Keratinocyte (primary cell): ENCODE measurements around the gene OR10A7. TPM values are rescaled to one million over a fixed set of nuclear protein-coding genes. Genes with fewer than 3 reads are reported as not detected.

ENCODE experiments used
- DNase-seq: peaks from one replicate; pipeline ENCODE4 v3.0.0-alpha.2; 2011; ENCODE audit warnings: low read depth, missing footprints, low spot score
- FAIRE-seq: peaks from 2 replicates; lab custom pipeline; 2011; peaks lifted over from hg19 to GRCh38; lab: Jason Lieb, UNC
- H2AFZ ChIP-seq: 2 replicates; pipeline ENCODE4 v1.6.0; 2012; ENCODE audit warnings: low read length, control low read depth, inconsistent platforms; ENCODE audit not compliant: control insufficient read depth
- H3K27ac ChIP-seq: 2 replicates; pipeline ENCODE4 v1.5.1; 2011; ENCODE audit warnings: low read length; ENCODE audit not compliant: control insufficient read depth, insufficient read depth
- H3K27me3 ChIP-seq: 3 replicates; pipeline ENCODE4 v1.6.0; 2011; ENCODE audit warnings: low read length; ENCODE audit not compliant: control insufficient read depth, insufficient read depth; ENCODE audit errors: extremely low read depth
- H3K36me3 ChIP-seq, 2 experiments: 2 replicates in 1 of 2; 3 replicates in 1 of 2; pipeline ENCODE4 v1.5.1; 2011; ENCODE audit warnings: low read length in 2 of 2, mild to moderate bottlenecking in 1 of 2; ENCODE audit not compliant: control insufficient read depth in 2 of 2, insufficient read depth in 2 of 2; ENCODE audit errors: extremely low read depth in 1 of 2
- H3K4me1 ChIP-seq: 3 replicates; pipeline ENCODE4 v1.5.1; 2011; ENCODE audit warnings: low read length; ENCODE audit not compliant: control insufficient read depth, insufficient read depth; ENCODE audit errors: extremely low read depth
- H3K4me2 ChIP-seq: 3 replicates; pipeline ENCODE4 v1.6.0; 2011; ENCODE audit warnings: low read depth, low read length; ENCODE audit not compliant: control insufficient read depth, insufficient read depth; ENCODE audit errors: extremely low read depth
- H3K4me3 ChIP-seq, 3 experiments: fragments of 200-600 bp in 1 of 3; sonication (generic) in 1 of 3; 2 replicates in 2 of 3; 3 replicates in 1 of 3; pipeline ENCODE4 v1.5.1; 2011 to 2016; ENCODE audit warnings: low read length in 3 of 3, mild to moderate bottlenecking in 3 of 3, control low read depth in 2 of 3, inconsistent platforms in 1 of 3, low read depth in 1 of 3, mixed read lengths in 1 of 3, mixed run types in 1 of 3, moderate library complexity in 1 of 3; ENCODE audit not compliant: control insufficient read depth in 2 of 3, insufficient read depth in 2 of 3; ENCODE audit errors: extremely low read depth in 1 of 3
- H3K79me2 ChIP-seq: 2 replicates; pipeline ENCODE4 v1.6.0; 2012; ENCODE audit warnings: low read length; ENCODE audit not compliant: control insufficient read depth, insufficient read depth
- H3K9ac ChIP-seq: 3 replicates; pipeline ENCODE4 v1.6.0; 2011; ENCODE audit warnings: low read length; ENCODE audit not compliant: control insufficient read depth, insufficient read depth; ENCODE audit errors: extremely low read depth
- H3K9me1 ChIP-seq: 3 replicates; pipeline ENCODE4 v1.6.0; 2011; ENCODE audit warnings: low read length; ENCODE audit not compliant: control insufficient read depth, insufficient read depth; ENCODE audit errors: extremely low read depth
- H3K9me3 ChIP-seq: 2 replicates; pipeline ENCODE4 v1.5.1; 2012; ENCODE audit warnings: low read depth, low read length; ENCODE audit not compliant: control insufficient read depth
- H4K20me1 ChIP-seq: 3 replicates; pipeline ENCODE4 v1.6.0; 2011; ENCODE audit warnings: low read length; ENCODE audit not compliant: control insufficient read depth, insufficient read depth; ENCODE audit errors: extremely low read depth
- EZH2 ChIP-seq: IDR thresholded peaks from one replicate; pipeline ENCODE4 v1.6.1; 2012; ENCODE audit warnings: inconsistent platforms, mild to moderate bottlenecking, low read length, moderate library complexity
- dilution Hi-C: fragments of 300-500 bp; cut with MboI; formaldehyde crosslinking; loops from one replicate; pipeline ENCODE4 v1.7.0; 2020; ENCODE audit warnings: low sequenced_read_pairs; ENCODE audit not compliant: extremely low pct_ligation_motif_present
- polyA plus RNA-seq, 5 experiments: library from polyadenylated mRNA; depleted of rRNA in 3 of 5; stranded (reverse) in 3 of 5; stranded (forward) in 1 of 5; unstranded in 1 of 5; fragments of >200 nt; gene quantifications; 1 replicate in 1 of 5; 2 replicates in 3 of 5; 3 replicates in 1 of 5; pipeline versions ENCODE4 v1.2.1 to v1.2.3, GENCODE V29; 2011 to 2012; ENCODE audit warnings: missing spikeins in 2 of 5, low read depth in 1 of 5, low replicate concordance in 1 of 5
- TF ChIP-seq, protein P1 (sequence below), 3 experiments: IDR thresholded peaks in 1 of 3; conservative IDR thresholded peaks in 1 of 3; optimal IDR thresholded peaks in 1 of 3; 2 replicates in 2 of 3; 3 replicates in 1 of 3; pipeline versions ENCODE3 to v1.5.1; 2011; ENCODE audit warnings: low read length in 3 of 3, mild to moderate bottlenecking in 3 of 3, moderate library complexity in 2 of 3, control low read depth in 1 of 3, inconsistent platforms in 1 of 3; ENCODE audit not compliant: insufficient read depth in 2 of 3; ENCODE audit errors: extremely low read depth in 1 of 3

OR10A7 gene
- polyA plus RNA-seq, 1 donor (not counting 4 experiments of a cell fraction or from before 2014, with no cell fraction given), result not detected

- Histone ChIP-seq H3K9me3 (no peaks in the 10 kb centered on the region), H3K4me3 (no peak overlapping the region), H2AFZ (no peak overlapping the region), H3K36me3 (no peaks in the 10 kb centered on the region), H3K4me1 (no peaks in the 10 kb centered on the region), H3K9ac (no peak overlapping the region), H3K27ac (no peak overlapping the region), H3K4me2 (no peak overlapping the region), H3K9me1 (no peaks in the 10 kb centered on the region), H3K79me2 (no peaks in the 10 kb centered on the region), H4K20me1 (no peaks in the 10 kb centered on the region), H3K27me3 (no peaks in the 10 kb centered on the region)
- no peak for TF ChIP-seq EZH2
- TF ChIP-seq, protein P1, sequence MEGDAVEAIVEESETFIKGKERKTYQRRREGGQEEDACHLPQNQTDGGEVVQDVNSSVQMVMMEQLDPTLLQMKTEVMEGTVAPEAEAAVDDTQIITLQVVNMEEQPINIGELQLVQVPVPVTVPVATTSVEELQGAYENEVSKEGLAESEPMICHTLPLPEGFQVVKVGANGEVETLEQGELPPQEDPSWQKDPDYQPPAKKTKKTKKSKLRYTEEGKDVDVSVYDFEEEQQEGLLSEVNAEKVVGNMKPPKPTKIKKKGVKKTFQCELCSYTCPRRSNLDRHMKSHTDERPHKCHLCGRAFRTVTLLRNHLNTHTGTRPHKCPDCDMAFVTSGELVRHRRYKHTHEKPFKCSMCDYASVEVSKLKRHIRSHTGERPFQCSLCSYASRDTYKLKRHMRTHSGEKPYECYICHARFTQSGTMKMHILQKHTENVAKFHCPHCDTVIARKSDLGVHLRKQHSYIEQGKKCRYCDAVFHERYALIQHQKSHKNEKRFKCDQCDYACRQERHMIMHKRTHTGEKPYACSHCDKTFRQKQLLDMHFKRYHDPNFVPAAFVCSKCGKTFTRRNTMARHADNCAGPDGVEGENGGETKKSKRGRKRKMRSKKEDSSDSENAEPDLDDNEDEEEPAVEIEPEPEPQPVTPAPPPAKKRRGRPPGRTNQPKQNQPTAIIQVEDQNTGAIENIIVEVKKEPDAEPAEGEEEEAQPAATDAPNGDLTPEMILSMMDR (optimal IDR thresholded peaks at IDR 0.05 in 1 of 3, IDR thresholded peaks at IDR 0.05 in 1 of 3, conservative IDR thresholded peaks at IDR 0.05 in 1 of 3; ENCODE audit: extremely low read depth in 1 of 3, insufficient read depth in 2 of 3, low read length in 3 of 3), result no peak
- FAIRE-seq, result no peak
- DNase-seq, result no peak
- dilution Hi-C loops, result no loop called here
Observed at GRCh38 chr12:55253281-55253680, 32.5 kb downstream of the OR10A7 start.

DNA sequence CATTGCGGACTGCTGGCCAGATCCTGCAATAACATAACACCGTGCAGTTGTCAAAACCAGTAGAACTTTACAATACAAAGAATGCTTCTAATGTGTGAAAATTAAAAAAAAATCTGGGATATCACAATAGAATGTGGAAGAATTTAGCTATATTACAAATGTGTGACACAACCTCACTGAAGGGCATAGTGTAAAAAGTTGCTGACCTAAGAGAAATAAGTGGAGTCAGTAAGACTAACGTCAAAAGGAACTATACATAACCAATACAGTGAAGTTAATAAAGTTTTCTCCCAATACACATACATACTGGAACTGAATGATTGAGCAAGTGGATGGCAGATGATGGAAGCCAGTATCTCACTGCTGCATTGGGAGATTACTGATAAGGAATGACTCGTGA is 36.0 kb downstream of the OR10A7 start:
- no peaks in the 10 kb centered on the region for H3K27me3 ChIP-seq
- no peaks in the 10 kb centered on the region for H4K20me1 ChIP-seq
- H3K4me3 ChIP-seq, result no peak overlapping the region
- no peaks in the 10 kb centered on the region for H3K9me1 ChIP-seq
- no peaks in the 10 kb centered on the region for H3K4me1 ChIP-seq
- H2AFZ ChIP-seq, result no peak overlapping the region
- H3K4me2 ChIP-seq, result no peak overlapping the region
- H3K36me3 ChIP-seq, result no peaks in the 10 kb centered on the region
- no peak overlapping the region for H3K9ac ChIP-seq
- H3K27ac ChIP-seq, result no peak overlapping the region
- FAIRE-seq (no peak), DNase-seq (no peak)
- H3K9me3 ChIP-seq, result no peaks in the 10 kb centered on the region
- dilution Hi-C loops, result no loop called here
- TF ChIP-seq, protein P1 (optimal IDR thresholded peaks at IDR 0.05 in 1 of 3, IDR thresholded peaks at IDR 0.05 in 1 of 3, conservative IDR thresholded peaks at IDR 0.05 in 1 of 3; ENCODE audit: extremely low read depth in 1 of 3, insufficient read depth in 2 of 3, low read length in 3 of 3), result no peak
- TF ChIP-seq EZH2, result no peak
- H3K79me2 ChIP-seq, result no peaks in the 10 kb centered on the region
